CD4-positive, alpha-beta T cell treated with Interleukin-12 subunit alpha and Interleukin-12 subunit beta, for 1 hour (primary cell): ENCODE measurements around the gene LYRM9.
"Not testable (repeated sequence)": the region's sequence is repeated elsewhere in the genome, so short reads cannot be mapped to it uniquely, and the experiment has no call there.

Source experiments
- DNase-seq: peaks from one replicate; pipeline ENCODE4 v3.0.0-alpha.2; 2020

The LYRM9 gene

GRCh38 chr17:27892866-27893769 is at the start of gene LYRM9:
Gene LYRM9 (minus strand): TSS chr17:27893365. CDS start chr17:27882694, 10,671 bp downstream.
- DNase-seq = peak; percentile 94

- no peak for DNase-seq
Observed at GRCh38 chr17:27940503-27941428, 47.6 kb upstream of the LYRM9 start.

- DNase-seq = no peak
Observed at GRCh38 chr17:27939474-27940465, 46.6 kb upstream of the LYRM9 start.

- no peak for DNase-seq
Observed at GRCh38 chr17:27938864-27939263, 45.7 kb upstream of the LYRM9 start.

GRCh38 chr17:27938241-27938640 is 45.1 kb upstream of the LYRM9 start:
- no peak for DNase-seq

GRCh38 chr17:27937025-27937546 is 43.9 kb upstream of the LYRM9 start:
- DNase-seq = no peak

GRCh38 chr17:27930000-27930399 is 36.8 kb upstream of the LYRM9 start:
- no peak for DNase-seq

- no peak for DNase-seq
Observed at GRCh38 chr17:27928587-27928986, 35.4 kb upstream of the LYRM9 start.

- no peak for DNase-seq
Observed at GRCh38 chr17:27927781-27928180, 34.6 kb upstream of the LYRM9 start.

GRCh38 chr17:27921599-27921998 is 28.4 kb upstream of the LYRM9 start:
- DNase-seq = no peak

- no peak for DNase-seq
Observed at GRCh38 chr17:27921077-27921476, 27.9 kb upstream of the LYRM9 start.

- DNase-seq = no peak
Observed at GRCh38 chr17:27920569-27920968, 27.4 kb upstream of the LYRM9 start.

- DNase-seq = no peak
Observed at GRCh38 chr17:27919079-27919478, 25.9 kb upstream of the LYRM9 start.

GRCh38 chr17:27918498-27918897 is 25.3 kb upstream of the LYRM9 start:
- DNase-seq = no peak

GRCh38 chr17:27917000-27917399 is 23.8 kb upstream of the LYRM9 start:
- no peak for DNase-seq

- no peak for DNase-seq
Observed at GRCh38 chr17:27915709-27916108, 22.5 kb upstream of the LYRM9 start.

- DNase-seq = no peak
Observed at GRCh38 chr17:27914382-27914781, 21.2 kb upstream of the LYRM9 start.

- no peak for DNase-seq
Observed at GRCh38 chr17:27912964-27913363, 19.8 kb upstream of the LYRM9 start.

GRCh38 chr17:27912299-27912698 is 19.1 kb upstream of the LYRM9 start:
- DNase-seq = not testable (repeated sequence)

GRCh38 chr17:27907976-27908558 is 14.9 kb upstream of the LYRM9 start:
- no peak for DNase-seq

GRCh38 chr17:27906623-27907022 is 13.5 kb upstream of the LYRM9 start:
- DNase-seq = no peak

GRCh38 chr17:27906226-27906580 is 13.0 kb upstream of the LYRM9 start:
- no peak for DNase-seq
